Muscle of back (tissue), 13 donors: ENCODE results near the gene ADH4. TPM values are rescaled to one million over a fixed set of nuclear protein-coding genes. Genes with fewer than 3 reads are reported as not detected.
A peak's percentile ranks its signal among the peaks of the same experiment; 100 is the strongest.

Experiments used
- DNase-seq, 3 donors: peaks; one replicate each; pipeline versions ENCODE4 v3.0.0 to v3.0.0-alpha.2; 2013
- long read RNA-seq, 9 donors: transcript quantifications; one replicate each; lab custom pipeline, GENCODE V29; 2026
- polyA plus RNA-seq, 10 donors: library from polyadenylated mRNA; unstranded; fragments of 120-200 nt; gene quantifications; one replicate each; pipeline ENCODE4 v1.2.1, GENCODE V29; 2013; ENCODE audit not compliant: insufficient read length in 10 of 10

The ADH4 gene
- under 1 TPM in 2 of 10 donors, not detected in 8; 0.14 to 0.29 TPM for polyA plus RNA-seq
- long read RNA-seq, donor 1 = 0 reads
- long read RNA-seq, donor 2 = 0 reads
- long read RNA-seq, donor 3 = 0 reads
- long read RNA-seq, donor 4 = 0 reads
- long read RNA-seq, donor 5 = 0 reads
- long read RNA-seq, donor 6 = 0 reads
- long read RNA-seq, donor 7 = 0 reads
- long read RNA-seq, donor 8 = 0 reads
- long read RNA-seq, donor 9 = 0 reads

DNA sequence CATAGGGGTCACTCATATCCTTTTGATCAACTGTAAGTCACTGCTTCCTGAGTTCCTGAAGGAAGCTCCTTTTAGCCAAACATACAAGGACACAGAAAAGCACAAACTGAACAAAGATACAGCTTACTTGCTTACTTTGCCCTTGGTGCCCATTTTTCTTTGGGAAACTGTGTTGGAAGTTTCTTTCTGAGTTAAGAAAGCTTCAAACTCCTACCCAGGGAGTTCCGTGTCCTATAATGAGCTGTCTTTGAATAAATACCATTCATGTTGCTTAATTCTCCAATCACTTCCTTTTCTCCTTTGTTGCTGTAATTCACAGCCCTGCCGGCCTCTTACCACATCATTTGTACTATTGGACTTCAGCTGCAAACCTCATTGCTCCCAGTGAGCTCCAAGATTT is at the start of gene ADH4:
Gene ADH4, minus strand, starts transcription at position 228 of the 400 bp plus-strand sequence. Its CDS starts 75 bp downstream, at position 153.
- DNase-seq = no peak

DNA sequence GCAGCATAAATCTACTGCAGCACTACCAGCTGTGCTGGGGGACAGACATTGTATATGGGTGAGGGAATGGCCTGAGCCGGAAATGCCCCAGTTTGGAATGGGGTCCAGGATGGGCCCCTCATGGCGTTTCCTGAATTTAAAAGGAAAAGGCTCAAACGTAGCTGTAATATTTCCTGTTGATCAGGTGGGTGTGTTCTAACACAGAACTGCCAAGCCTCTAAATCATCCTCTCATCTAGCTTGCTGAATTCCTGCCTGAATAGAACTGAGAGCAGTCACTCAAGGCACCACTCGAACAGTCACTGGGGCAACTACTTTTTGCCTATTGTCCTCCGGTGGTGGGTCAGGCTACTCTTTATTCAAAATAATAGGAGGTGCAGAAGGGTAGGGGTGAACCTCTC is 46.2 kb upstream of the ADH4 start:
- DNase-seq = peak in 1 of 3 donors; percentile 24

DNA sequence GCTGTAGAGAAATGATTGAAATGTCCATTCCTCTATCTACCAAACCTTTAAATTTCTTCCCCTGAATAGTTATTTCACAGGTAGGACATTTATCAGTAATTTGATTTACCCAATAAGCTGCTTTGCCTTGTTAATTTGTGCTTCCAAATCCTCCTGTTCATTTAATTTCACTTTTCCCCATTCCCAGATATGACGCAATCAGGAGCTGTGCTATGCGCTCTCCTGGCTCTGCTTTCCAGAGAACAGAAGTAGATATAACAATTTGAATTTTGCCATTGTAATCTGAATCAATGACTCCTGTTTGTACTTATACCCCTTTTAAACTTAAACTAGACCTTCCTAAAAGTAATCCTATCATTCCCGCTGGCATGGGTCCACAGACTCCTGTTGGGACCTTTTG is 45.8 kb upstream of the ADH4 start:
- DNase-seq = peak in 1 of 3 donors; percentile 27

DNA sequence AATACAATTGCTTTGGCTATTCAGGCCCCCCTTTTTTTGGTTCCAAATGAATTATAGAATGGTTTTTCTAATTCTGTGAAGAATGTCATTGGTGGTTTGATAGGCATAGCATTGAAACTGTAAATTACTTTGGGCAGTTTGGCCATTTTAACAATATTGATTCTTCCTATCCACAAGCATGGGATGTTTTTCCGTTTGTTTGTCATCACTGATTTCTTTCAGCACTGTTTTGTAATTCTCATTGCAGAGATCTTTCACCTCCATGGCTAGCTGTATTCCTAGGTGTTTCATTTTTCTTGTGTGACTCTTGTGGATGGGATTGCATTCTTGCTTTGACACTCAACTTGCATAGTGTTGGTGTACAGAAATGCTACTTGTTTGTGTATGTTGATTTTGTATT is 41.9 kb upstream of the ADH4 start:
- no peak for DNase-seq

DNA sequence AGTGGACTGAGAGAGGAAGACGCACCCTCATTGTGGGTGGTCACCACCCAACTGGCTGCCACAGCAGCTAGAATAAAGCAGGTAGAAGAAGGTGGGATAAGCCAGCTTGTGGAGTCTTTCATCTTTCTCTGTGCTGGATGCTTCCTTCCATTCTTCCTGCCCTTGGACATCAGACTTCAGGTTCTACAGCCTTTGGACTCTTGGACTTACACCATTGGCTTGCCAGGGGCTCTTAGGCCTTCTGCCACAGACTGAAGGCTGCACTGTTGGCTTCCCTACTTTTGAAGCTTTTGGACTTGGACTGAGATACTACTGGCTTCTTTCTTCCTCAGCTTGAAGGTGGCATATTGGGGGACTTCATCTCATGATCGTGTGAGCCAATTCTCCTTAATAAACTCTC is 41.5 kb upstream of the ADH4 start:
- DNase-seq = no peak

DNA sequence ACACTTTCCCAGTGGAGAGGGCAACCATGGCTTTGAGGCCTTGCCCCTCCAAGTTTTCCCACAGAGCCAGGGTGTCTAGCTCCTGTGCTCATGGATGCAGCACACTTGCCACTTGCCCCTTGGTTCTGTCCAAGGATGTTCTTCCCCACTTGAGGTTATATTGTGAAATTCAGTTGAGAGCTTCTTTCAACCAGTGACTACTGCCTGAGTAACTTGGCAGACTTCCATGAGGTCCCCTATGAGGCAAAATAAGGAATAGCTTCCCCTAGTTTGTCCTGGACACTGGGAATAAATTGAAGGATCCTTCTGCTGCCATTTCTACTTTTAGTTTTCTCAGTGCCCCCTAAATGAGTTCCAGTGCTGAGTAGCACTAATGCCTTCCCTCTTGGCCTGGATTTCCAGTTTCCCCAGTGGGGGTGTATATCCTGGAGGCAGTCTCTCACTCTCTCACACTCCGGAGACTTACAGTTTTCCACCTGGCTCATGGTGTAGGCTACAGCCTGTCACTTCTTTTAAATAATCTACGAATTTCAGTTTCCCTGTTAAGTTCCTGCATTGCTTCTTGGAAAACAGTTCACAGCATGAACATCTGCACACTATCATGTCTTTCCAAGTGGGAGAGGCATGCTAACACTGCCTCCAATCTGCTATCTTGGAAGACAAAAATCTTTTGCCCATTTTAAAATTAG is 36.4 kb upstream of the ADH4 start:
- peak; percentile 54 to 81 (median 59) for DNase-seq

DNA sequence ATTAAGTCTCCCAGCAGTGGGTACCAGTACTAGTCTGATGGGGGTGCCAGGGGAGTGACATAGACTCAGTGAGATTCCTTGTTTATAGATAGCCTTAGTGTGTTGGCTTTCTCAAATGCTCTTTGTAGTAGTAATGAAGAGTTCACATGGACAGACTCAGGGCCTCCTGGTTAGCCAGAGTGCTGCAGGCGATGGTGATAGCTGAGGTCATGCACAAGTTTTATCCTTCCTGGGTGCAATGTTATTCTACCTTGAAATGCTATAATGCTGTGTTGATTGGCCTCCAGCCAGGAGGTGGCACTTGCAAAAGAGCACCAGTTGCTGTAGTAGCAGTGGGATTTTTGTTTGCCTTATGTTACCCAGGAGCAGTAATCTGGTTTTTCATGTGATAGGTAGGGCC is 35.5 kb upstream of the ADH4 start:
- no peak for DNase-seq

DNA sequence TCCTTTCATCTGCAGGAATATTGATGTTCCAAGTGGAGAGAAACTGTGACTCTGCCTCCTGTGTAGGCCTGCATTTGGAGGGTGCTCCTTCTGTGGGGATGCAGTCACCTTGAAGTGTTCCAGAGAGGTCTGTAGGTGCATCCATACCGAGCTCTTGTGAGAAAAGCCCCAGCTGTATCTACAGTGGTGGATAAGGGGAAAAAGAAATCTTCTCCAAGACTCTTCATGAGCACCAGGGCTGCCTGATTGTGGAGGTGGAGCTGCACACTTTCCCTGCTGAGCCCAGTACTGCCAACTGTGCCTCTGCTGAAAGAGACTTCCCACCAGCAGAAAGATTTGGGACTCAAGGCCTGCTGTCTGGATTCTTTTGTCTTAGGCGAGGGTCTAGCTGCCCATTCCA is 35.1 kb upstream of the ADH4 start:
- no peak for DNase-seq

DNA sequence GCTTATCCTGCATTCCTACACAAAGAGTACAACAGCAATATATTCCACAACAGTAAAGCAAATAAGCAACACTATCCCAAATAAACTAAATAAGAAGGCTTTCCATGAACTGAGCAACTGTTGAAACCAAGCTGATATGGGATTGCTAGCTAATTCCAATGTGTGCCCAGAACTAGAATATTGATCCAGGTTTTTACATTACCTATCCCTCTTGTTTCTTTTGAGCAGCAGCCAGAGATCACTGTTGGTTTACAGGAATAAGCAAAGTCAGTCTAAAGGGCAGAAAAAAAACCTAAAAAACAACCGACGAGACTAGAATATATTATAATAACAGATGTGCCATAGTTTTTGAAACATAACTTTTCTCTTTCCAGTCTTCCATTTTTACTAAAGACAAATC is 22.4 kb upstream of the ADH4 start:
- DNase-seq = no peak

DNA sequence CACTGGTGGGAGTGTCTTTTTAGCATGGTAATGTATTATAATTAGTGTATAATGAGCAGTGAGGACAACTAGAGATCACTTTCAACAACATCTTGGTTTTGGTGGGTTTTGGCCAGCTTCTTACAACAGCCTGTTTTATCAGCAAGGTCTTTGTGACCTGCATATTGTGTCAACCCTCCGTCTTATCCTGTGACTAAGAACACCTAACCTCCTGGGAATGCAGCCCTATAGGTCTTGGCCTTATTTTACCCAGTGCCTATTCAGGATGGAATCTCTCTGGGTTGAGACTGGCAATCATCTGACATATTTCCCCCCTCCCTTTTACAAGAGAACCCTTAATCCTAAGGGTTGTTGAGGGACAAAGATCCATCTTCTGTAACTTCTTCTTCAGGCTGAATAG is 21.9 kb upstream of the ADH4 start:
- DNase-seq = no peak

DNA sequence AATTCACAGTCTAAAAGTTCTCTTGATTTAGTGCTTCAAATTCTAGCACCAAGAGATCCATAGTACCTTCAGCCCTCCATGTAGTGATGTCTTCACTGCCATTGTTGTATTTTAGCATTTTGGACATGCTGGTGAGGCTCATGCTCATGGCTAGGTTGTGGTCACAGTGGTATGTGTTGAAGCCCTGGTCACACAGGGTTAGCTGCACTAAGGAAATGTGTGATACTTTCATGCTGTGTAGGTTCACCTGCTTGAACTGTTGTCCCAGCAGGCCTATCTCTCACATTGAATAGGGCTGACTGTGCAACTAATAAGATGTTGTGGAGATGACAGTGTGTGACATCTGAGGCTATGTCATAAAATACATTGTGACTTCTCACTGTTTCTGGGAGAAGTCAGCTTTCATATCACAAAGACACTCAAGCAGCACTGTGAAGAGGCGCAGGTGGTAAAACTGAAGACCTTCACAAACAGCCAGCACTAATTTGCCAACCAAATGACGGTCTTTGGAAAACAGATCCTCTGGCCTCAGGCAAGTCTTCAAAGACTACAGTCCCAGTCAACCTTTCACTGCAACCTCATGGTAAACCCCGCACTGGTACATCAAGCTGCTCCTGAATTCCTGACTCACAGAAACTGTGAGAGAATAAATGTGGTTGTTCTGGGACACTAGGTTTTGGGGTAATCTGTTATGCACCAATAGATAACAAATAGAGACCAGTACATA is 17.4 kb upstream of the ADH4 start:
- DNase-seq = no peak

DNA sequence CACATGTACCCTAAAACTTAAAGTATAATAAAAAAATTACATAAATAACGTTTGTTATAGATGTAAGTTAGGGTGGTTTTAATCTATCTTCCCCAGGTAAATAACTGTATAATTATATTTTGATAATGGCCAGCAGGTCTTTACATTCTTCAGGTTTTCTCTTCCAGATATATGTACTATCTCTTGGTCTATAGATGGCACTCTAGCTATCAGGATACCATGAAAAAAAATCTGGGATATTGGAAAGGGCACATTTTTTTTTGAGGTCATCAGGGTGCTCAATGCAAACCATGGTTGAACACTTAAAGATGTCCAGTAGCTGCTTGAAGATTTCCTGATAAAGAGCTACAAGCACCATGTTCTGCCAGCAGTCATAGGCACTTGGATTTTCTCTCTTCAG is 15.6 kb upstream of the ADH4 start:
- no peak for DNase-seq

DNA sequence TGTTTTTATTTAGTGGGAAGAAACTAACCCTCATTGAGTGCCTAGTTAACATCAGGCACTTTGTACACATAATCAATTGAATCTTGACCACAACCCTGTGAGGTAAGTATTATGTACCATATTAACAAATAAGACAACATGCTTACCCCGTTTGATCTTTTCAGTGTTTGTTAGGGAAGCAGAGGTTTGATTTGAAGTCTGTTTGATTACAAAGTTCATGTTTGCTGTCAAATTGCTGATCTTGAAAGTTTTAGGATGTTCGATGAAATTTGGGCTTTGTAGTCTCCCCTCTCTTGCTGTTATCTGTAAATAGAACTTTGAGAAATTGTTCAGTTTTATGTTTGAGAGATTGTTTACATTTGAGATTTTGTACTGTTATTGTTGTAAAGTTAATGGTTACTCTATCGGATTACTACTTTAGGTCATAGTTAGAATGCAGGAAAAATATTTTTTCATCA is 13.4 kb upstream of the ADH4 start:
- DNase-seq = no peak

DNA sequence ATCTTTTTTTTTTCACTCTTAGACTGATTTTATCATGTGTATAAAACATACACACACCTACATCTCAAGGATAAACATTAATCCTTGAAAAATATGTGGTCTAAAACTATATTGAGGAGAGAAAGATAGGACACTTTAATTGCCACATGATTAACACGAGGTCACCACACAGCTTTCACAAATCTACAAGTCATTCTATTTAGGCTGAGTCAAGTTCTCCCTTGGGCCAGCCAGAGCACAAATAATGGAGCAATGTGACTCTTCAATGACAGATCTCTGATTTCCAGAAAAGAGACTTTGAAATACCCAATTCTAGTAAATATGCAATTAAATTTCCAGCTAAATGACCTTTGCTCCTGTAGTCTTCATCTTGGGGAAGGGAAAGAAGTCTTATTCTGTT is 12.9 kb upstream of the ADH4 start:
- no peak for DNase-seq

DNA sequence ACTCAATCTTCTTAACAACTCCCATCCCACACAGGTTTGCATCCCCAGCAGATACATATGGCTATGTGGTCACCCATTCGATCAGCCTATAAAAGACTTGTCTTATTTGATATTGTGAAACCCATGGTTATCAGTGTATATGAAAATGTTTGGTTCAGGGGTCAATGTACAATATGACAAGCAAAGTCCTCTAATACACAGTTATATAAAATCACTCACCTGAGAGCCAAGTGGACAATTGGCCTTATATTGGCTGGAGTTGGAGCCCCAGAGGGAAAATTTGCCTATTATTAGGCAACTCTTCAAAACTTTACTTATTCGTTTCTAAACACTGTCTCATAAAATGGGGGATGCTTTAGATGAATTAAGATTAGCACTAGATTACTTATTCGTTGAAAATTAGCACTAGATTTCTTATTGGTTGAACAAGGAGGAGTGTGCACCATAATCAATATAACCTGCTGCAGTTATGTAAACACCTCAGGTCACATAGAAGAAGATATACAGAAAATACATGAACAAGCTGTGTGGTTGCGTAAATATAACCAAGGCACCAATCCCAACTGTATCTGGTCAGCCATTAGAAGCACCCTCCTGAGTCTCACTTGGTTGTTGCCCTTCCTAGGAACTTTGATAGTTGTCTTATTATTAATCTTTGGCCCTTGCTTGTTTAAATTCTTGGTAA is 10.7 kb upstream of the ADH4 start:
- DNase-seq = no peak

DNA sequence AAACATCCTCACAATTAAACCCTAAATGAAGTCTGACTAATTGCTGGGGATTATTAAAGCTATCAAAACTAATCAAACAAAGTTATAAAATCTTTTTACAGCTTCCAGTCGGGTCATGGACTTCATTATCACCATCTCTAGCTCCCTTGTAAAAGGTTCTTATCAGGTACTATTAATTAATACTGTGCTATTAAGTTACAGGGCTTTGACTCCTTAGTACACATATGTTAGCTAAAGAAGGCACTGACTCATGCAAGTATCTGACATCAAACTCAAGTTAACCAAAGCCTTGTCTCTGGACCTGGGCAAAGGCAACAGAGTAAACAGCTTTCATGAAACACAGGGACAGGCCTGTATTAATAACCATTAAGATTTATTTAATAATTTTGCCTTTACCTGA is 7.9 kb upstream of the ADH4 start:
- DNase-seq = no peak

DNA sequence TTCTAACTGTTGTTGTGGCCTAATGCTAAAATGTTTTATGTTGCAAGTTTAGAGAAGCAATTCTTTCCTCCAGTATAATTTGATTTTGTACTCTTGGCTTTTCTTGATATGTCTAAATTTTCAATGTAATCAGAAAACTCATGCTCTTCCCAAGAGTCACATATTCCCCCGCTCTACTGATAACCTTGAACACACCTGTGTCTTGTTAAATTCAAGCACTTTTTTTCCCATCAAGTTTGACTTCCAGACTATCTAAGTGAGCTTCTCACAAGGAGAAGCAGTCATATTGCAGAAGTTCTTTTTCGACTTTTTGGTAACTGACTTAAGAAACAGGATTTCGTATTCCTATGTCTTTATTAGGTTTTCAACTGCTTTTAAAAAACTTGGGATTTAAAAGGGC is 7.4 kb upstream of the ADH4 start:
- DNase-seq = no peak

DNA sequence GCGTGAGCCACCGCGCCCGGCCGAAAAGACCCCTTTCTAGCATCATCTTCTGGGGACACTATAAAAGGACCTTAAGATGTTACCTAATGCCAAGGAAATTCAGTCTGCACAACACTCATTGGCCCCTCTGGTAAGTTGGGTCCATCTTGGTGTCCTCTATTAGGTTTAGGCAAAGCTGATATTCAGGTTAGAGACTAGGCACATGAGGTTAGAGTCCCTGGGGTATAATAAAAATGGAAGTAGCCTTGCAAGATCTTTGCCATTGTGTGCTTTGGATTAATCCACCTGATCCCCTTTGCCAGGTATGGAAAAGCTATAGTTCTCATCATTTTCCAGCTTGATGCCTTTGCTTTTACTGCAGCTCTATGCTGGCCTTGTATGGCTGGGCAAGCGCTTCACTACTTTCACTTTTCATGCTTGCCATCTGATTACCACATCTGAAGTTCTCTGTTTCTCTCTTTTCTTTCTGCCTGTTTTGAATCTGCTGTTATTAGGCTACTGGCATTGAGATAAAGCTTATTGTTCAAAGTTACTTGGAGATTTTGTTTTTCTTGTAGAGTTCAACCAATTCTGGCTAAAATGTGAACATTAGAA is 5.4 kb upstream of the ADH4 start:
- no peak for DNase-seq

DNA sequence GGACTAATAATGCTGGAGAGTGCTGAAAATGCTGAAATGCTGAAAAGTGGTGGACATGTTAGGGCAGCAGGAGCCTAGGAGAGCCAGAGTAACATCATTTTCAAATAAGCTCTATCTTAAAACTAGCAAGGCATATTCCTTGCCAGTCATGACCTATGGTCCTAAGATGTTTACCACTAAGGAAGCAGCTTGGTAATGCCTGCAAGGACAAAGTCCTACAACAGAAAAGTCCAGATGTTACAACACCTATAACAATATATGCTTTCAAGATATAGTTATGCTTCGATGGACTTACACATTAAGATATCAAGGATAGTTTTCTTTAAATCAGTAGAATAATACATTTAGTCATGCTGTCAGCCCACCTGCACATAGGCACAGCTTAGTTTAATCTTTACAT is 4.5 kb upstream of the ADH4 start:
- DNase-seq = no peak

DNA sequence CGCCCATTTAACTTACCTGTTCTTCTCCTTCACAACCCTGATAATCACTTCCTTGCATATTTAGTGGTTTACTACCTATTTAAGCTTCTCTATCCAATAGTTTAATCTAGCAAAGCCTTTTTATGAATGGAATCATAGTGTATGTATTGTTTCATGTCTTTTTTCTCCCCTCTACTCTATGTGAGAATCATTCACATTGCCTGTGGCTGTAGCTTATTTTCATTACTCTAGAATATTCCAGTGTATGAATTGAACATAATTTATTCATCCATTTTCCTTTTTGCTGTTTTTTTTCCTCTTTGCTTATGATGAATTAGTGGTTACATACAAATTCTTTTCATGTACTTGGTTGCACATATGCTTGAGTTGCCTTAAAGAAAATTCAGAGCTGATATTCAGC is 490 bp upstream of the ADH4 start:
- no peak for DNase-seq

DNA sequence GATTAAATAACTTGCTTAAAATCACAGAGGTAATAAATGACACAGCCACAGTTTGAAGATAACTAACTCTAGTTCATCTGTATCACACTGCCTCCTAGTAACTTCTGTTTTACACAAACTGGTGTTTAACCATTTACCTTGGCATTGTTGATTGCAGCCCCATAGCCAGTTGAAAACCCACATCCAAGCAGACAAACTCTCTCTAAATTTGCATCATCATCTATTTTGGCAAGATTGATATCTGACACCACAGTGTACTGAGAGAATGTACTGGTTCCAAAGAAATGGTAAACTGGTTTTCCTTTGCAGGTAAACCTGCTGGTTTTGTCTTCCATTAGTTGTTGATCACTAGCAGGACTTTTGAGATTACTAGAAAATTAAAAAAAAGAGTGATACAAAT is 7.8 kb downstream of the ADH4 start:
- no peak for DNase-seq

DNA sequence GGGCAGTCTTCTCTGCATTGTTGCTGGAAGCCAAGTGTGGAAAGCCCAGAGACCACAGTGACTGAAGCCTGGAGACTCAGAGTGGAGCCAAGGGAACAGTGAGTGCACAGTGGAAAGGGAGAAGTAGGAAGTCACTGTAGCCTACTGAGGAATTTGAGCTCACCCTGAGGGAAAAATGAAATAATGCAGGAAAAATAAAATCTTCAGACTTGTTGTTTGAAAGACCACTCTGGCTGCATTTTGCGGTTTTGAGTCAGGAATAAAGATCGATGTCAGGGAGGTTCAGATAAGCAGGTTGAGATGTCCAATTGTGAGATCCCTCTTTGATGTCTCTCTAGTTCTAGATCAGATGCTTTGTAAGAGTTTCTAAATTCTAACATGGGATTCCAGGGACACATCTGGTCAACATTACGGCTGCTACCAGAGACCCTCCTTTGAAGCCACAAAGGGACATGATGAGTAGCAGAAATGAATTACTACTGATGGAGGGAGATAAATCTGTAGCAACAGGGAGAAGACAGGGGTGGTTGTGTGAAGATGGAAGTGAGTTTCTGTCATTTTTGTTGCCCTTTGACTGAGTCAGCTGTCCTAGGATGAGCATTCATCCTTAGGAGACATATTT is 8.4 kb downstream of the ADH4 start:
- DNase-seq = no peak
